ENCODE results near the gene ZNF92.
"Not testable (repeated sequence)": the region's sequence is repeated elsewhere in the genome, so short reads cannot be mapped to it uniquely, and the experiment has no call there.

The ZNF92 gene

GRCh38 chr7:65423286-65423685 lies 49.6 kb downstream of the ZNF92 start:
- not testable (repeated sequence) for DNase-seq (ENCODE audit: low read depth in 2 of 2)

GRCh38 chr7:65429642-65430343 lies 56.1 kb downstream of the ZNF92 start:
- no peak for DNase-seq (ENCODE audit: low read depth in 2 of 2)

- no peak for DNase-seq (ENCODE audit: low read depth in 2 of 2)
Observed at GRCh38 chr7:65430344-65431186, 56.9 kb downstream of the ZNF92 start.

- DNase-seq (ENCODE audit: low read depth in 2 of 2): no peak
Observed at GRCh38 chr7:65434307-65434706, 60.7 kb downstream of the ZNF92 start.

DNA sequence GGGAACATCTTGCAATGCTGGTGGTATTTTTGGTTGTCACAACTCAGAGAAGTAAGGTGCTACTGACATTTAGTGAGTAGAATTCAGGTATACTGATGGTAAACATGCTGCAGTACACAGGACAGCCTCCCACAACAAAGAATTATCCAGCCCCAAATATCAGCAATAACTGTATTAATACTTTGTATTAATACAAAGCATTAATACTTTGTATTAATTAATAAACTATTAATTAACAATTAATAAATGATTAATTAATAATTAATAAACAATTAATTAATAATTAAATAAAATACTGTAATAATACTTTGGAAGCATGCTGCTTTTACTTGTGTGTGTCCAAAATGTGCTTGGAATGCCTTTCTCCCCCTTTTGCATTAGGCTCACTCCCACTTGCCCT lies 62.5 kb downstream of the ZNF92 start:
- no peak for DNase-seq (ENCODE audit: low read depth in 2 of 2)

DNA sequence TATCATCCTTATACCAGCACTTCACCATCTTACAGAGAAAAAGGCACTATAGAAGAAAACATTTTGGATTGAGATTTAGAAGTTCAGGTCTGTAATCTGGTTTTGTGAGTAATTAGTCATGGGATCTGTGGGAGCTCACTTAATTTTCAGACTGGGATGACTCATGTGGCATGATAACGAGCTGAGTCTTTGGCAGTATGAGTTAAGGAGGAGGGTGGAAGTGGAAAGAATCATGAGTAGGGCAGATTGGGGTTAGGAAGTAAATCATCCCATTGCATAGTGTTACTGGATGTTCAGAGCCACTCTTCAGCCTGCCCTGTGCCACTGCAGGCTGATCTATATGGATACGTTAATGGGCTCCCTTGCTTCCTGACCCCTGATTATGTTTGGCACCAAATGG lies 64.9 kb downstream of the ZNF92 start:
- no peak for DNase-seq (ENCODE audit: low read depth in 2 of 2)

- no peak for DNase-seq (ENCODE audit: low read depth in 2 of 2)
Observed at GRCh38 chr7:65441010-65441409, 67.4 kb downstream of the ZNF92 start.

GRCh38 chr7:65444205-65444842 lies 70.7 kb downstream of the ZNF92 start:
- DNase-seq (ENCODE audit: low read depth in 2 of 2): no peak

DNA sequence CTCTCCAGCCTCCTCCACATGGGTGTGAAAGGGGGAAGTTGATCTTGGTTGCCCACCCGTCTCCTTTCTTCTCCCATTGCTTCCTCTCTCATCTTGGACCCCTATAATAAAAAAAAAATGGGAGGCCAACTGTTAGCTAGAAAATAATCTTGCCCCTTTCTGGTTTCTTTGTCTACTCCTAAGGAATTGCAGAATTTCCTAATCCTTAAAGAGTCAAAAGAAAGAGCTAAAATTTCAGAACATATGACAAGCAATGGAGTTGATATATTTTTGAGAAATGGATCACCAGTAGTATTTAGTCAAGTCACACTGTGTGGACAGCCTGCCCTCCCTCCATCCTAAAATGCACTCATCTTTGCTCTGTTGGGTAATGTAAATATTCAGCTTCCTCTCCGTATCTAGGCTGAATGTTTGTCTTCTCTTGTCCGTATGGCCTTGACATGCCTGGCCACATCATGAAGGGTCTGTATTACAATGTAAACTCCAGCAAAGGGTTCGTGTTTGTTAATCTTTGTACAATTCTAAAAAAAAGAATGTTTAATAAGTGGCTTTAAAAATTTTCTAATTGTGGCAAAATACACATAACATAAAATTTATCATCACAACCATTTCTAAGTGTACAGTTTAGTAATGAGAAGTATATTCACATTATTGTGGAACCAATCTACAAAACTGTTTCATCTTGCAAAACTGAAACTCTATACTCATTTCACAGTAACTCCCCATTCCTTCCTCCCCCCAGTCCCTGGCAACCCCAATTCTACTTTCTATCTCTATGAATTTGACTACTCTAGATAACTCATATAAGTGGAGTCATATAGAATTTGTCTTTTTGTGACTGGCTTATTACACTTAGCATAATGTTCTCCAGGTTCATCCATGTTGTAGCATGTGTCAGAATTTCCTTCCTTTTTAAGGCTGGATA lies 71.5 kb downstream of the ZNF92 start:
- no peak for DNase-seq (ENCODE audit: low read depth in 2 of 2)

- DNase-seq (ENCODE audit: low read depth in 2 of 2): not testable (repeated sequence)
Observed at GRCh38 chr7:65447041-65447440, 73.4 kb downstream of the ZNF92 start.

DNA sequence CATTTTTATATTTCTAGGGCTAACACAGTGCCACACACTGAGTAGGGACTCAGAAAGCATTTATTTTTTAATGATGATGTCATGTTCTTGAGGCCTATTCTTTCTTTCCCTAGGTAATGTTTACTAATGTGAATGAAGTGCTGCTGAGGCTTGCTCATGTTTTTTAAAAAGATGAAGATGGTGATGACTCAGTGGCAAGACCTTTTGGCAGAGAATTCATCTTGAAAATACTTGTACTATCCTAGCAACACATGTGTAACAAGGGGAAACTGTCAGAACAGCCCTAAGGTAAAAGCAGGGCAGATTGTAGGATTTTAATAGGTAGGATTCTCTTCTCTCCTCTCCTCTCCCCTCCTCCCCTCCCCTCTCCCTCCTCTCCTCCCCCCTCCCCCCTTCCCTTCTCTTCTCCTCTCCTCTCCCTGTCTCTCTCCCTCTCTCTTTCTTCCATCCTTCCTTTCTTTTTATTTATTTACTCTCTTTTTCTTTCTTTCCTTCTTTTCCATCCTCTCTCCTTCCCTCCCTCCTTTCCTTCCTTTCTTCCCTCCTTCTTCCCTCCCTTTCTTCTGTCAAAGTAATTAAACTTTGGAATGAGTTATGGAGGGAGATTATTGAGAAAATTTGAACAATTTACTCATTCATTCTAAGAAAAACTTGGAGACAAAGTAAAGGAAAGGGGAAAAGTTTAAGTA lies 75.3 kb downstream of the ZNF92 start:
- DNase-seq (ENCODE audit: low read depth in 2 of 2): no peak

- no peak for DNase-seq (ENCODE audit: low read depth in 2 of 2)
Observed at GRCh38 chr7:65449505-65449852, 75.8 kb downstream of the ZNF92 start.

All from stimulated activated CD8-positive, alpha-beta memory T cell treated with anti-CD3 and anti-CD28 coated beads, Interleukin-7, amount 100 ng/mL, for 1 hour (primary cell).